DOHH2 (cell line): ENCODE measurements around the gene ALAS1.

Experiments
- H3F3A ChIP-seq: fragments of 200-600 bp; sonication (generic), shearing (Covaris generic); 2 replicates; pipeline ENCODE4 v1.6.0; 2016; ENCODE audit warnings: antibody characterized with exemption, mild to moderate bottlenecking; ENCODE audit not compliant: control insufficient read depth, insufficient read depth
- H3K27ac ChIP-seq: fragments of 200-600 bp; sonication (generic); 2 replicates; pipeline ENCODE4 v1.5.1; 2014; ENCODE audit warnings: low read depth, mild to moderate bottlenecking, low read length, moderate library complexity
- H3K27me3 ChIP-seq: fragments of 200-600 bp; sonication (generic); 2 replicates; pipeline ENCODE4 v1.6.1; 2014; ENCODE audit warnings: mild to moderate bottlenecking, low read length, mixed read lengths; ENCODE audit not compliant: control insufficient read depth
- H3K36me3 ChIP-seq: fragments of 200-600 bp; sonication (generic); 2 replicates; pipeline ENCODE4 v1.6.1; 2014; ENCODE audit warnings: mild to moderate bottlenecking, low read length, moderate library complexity, mixed read lengths; ENCODE audit not compliant: control insufficient read depth
- H3K4me1 ChIP-seq: fragments of 200-600 bp; sonication (generic); 2 replicates; pipeline ENCODE4 v1.6.1; 2014; ENCODE audit warnings: mild to moderate bottlenecking, low read length, mixed read lengths; ENCODE audit not compliant: control insufficient read depth
- H3K4me2 ChIP-seq: fragments of 200-600 bp; sonication (generic); 2 replicates; pipeline ENCODE4 v1.6.0; 2014; ENCODE audit warnings: mild to moderate bottlenecking, low read length, moderate library complexity
- H3K4me3 ChIP-seq: fragments of 200-600 bp; sonication (generic); 2 replicates; pipeline ENCODE4 v1.5.1; 2014; ENCODE audit warnings: mild to moderate bottlenecking, low read length, mixed read lengths
- H3K79me2 ChIP-seq: fragments of 200-600 bp; sonication (generic); 2 replicates; pipeline ENCODE4 v1.6.1; 2014; ENCODE audit warnings: mild to moderate bottlenecking, low read length, mixed read lengths; ENCODE audit not compliant: control insufficient read depth
- H3K9me2 ChIP-seq: fragments of 200-600 bp; sonication (generic); replicated peaks from 2 replicates; pipeline ENCODE4 v1.6.1; 2014; ENCODE audit warnings: mild to moderate bottlenecking, low read length, mixed read lengths; ENCODE audit not compliant: control insufficient read depth
- H3K9me3 ChIP-seq: fragments of 200-600 bp; sonication (generic); 2 replicates; pipeline ENCODE4 v1.6.1; 2014; ENCODE audit warnings: antibody characterized with exemption, low read length, mixed read lengths; ENCODE audit not compliant: control insufficient read depth, insufficient read depth
- H4K20me1 ChIP-seq: fragments of 200-600 bp; sonication (generic); 2 replicates; pipeline ENCODE4 v1.6.0; 2014; ENCODE audit warnings: low read depth, mild to moderate bottlenecking, antibody characterized with exemption, low read length, moderate library complexity; ENCODE audit not compliant: control insufficient read depth, insufficient read depth
- EZH2phosphoT487 ChIP-seq: fragments of 200-600 bp; sonication (generic); IDR thresholded peaks from 2 replicates; pipeline ENCODE4 v1.6.1; 2017; ENCODE audit warnings: borderline replicate concordance, mild to moderate bottlenecking, antibody characterized with exemption, low read length, moderate library complexity, mixed read lengths
- TF ChIP-seq, protein P1 (sequence below): fragments of 200-600 bp; sonication (generic); IDR thresholded peaks from one replicate; pipeline ENCODE4 v1.5.1; 2014; ENCODE audit warnings: antibody characterized with exemption, mild to moderate bottlenecking, low read depth, low read length; ENCODE audit not compliant: poor library complexity, severe bottlenecking

The ALAS1 gene

DNA sequence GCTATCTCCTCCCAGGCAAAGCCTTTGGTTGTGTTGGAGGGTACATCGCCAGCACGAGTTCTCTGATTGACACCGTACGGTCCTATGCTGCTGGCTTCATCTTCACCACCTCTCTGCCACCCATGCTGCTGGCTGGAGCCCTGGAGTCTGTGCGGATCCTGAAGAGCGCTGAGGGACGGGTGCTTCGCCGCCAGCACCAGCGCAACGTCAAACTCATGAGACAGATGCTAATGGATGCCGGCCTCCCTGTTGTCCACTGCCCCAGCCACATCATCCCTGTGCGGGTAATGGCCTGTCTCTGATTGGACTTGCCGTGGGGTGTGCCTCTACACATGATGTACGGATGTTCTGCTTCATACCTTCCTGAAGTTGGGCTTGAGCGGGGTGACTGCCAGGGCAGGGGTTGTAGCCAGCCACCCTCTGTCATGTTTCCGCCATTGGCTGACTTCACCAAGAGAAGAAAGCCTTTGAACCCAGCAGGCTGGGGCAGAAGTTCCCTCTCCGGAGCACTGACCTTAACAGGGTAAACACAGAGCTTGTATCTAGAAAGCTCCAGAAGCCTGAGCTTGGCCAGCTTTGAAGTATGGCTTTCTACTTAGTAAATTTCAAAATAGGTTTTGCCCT, 13.4 kb downstream of the ALAS1 start:
- Histone ChIP-seq H3K9me3 (no peaks in the 10 kb centered on the region), H3K9me2 (no peaks in the 10 kb centered on the region), H3K36me3 (peaks cover 87% of the 10 kb centered on the region), H3F3A (peaks cover 15% of the 10 kb centered on the region), H3K4me3 (no peak overlapping the region), H3K4me2 (no peak overlapping the region), H4K20me1 (no peaks in the 10 kb centered on the region), H3K4me1 (no peaks in the 10 kb centered on the region), H3K79me2 (no peaks in the 10 kb centered on the region), H3K27me3 (no peaks in the 10 kb centered on the region), H3K27ac (no peak overlapping the region)
- TF ChIP-seq EZH2phosphoT487: no peak
- TF ChIP-seq, protein P1, sequence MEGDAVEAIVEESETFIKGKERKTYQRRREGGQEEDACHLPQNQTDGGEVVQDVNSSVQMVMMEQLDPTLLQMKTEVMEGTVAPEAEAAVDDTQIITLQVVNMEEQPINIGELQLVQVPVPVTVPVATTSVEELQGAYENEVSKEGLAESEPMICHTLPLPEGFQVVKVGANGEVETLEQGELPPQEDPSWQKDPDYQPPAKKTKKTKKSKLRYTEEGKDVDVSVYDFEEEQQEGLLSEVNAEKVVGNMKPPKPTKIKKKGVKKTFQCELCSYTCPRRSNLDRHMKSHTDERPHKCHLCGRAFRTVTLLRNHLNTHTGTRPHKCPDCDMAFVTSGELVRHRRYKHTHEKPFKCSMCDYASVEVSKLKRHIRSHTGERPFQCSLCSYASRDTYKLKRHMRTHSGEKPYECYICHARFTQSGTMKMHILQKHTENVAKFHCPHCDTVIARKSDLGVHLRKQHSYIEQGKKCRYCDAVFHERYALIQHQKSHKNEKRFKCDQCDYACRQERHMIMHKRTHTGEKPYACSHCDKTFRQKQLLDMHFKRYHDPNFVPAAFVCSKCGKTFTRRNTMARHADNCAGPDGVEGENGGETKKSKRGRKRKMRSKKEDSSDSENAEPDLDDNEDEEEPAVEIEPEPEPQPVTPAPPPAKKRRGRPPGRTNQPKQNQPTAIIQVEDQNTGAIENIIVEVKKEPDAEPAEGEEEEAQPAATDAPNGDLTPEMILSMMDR: no peak

DNA sequence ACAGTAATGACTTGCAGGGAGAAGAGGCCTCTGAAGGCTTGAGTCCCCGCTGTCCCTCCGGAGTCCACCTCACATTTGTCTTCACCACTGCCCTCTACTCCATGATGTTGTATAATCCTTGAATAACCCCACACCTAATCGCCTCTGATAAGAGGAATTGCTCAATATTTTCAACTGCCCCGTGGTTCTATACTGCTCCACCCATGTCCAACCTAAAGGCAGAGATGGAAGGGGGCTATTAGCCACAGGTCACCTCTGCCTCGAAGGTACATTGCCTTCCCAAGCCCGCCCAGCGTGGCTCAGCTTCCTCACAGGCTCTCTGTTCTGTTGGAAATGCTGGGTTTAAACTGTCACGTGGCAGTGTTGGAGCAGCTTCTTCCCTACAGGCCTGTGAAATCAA, 15.0 kb downstream of the ALAS1 start:
- H3K9me2 ChIP-seq: no peaks in the 10 kb centered on the region
- no peak overlapping the region for H3K4me2 ChIP-seq
- TF ChIP-seq, protein P1: no peak
- TF ChIP-seq EZH2phosphoT487: no peak

DNA sequence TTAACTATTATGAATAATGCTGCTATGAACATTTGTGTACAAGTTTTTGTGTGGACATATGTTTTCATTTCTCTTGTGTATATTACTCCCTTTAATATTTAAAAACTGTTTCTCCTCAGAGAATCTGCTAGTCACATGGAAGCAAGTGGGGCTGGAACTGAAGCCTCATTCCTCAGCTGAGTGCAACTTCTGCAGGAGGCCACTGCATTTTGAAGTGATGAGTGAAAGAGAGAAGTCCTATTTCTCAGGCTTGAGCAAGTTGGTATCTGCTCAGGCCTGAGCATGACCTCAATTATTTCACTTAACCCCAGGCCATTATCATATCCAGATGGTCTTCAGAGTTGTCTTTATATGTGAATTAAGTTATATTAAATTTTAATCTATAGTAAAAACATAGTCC, 15.9 kb downstream of the ALAS1 start:
- no peak overlapping the region for H3K4me3 ChIP-seq
- TF ChIP-seq EZH2phosphoT487: no peak
- TF ChIP-seq, protein P1: no peak
- peaks cover 15% of the 10 kb centered on the region for H3F3A ChIP-seq
- H3K9me3 ChIP-seq: no peaks in the 10 kb centered on the region
- peaks cover 4% of the 10 kb centered on the region for H3K4me1 ChIP-seq
- no peak overlapping the region for H3K4me2 ChIP-seq
- H4K20me1 ChIP-seq: no peaks in the 10 kb centered on the region
- no peaks in the 10 kb centered on the region for H3K27me3 ChIP-seq
- peaks cover 85% of the 10 kb centered on the region for H3K36me3 ChIP-seq
- no peak overlapping the region for H3K27ac ChIP-seq
- no peaks in the 10 kb centered on the region for H3K9me2 ChIP-seq
- H3K79me2 ChIP-seq: peaks cover 3% of the 10 kb centered on the region

More for the DNA sequence above, 15.0 kb downstream of the ALAS1 start:
- Histone ChIP-seq H3K36me3 (peaks cover 86% of the 10 kb centered on the region), H3K4me3 (no peak overlapping the region), H3K79me2 (no peaks in the 10 kb centered on the region), H3K9me3 (no peaks in the 10 kb centered on the region), H3K27me3 (no peaks in the 10 kb centered on the region), H3K27ac (no peak overlapping the region), H3F3A (peaks cover 15% of the 10 kb centered on the region), H3K4me1 (peaks cover 4% of the 10 kb centered on the region), H4K20me1 (no peaks in the 10 kb centered on the region)
